Stimulated activated CD8-positive, alpha-beta memory T cell treated with anti-CD3 and anti-CD28 coated beads, Interleukin-15, amount 100 ng/mL, for 48 hours (primary cell): ENCODE data around the gene IL32.
A peak's percentile ranks its signal among the peaks of the same experiment; 100 is the strongest.
"Not testable (repeated sequence)": the region's sequence is repeated elsewhere in the genome, so short reads cannot be mapped to it uniquely, and the experiment has no call there.

Source experiments
- DNase-seq, 2 donors: peaks; one replicate each; pipeline ENCODE4 v3.0.0-alpha.2; 2020; ENCODE audit warnings: low read depth in 2 of 2

IL32 gene

DNA sequence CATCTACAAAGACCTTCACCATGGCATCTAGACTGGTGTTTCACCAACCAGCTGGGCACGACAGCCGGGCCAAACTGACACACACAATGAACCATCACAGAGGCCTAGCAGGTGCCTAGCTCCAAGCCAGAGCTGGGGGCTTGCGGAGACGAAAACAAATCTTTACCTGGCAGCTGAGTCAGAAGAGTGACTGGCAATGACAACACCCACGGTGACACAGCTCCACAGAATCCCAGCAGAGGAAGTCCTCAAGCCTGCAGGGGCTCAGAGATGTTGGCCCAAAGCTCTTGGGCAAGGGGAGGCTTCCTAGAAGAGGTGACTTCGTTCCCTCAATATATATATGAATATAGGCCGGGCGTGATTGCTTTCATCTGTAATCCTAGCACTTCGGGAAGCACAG, 13.9 kb upstream of the IL32 start:
- DNase-seq, result no peak

DNA sequence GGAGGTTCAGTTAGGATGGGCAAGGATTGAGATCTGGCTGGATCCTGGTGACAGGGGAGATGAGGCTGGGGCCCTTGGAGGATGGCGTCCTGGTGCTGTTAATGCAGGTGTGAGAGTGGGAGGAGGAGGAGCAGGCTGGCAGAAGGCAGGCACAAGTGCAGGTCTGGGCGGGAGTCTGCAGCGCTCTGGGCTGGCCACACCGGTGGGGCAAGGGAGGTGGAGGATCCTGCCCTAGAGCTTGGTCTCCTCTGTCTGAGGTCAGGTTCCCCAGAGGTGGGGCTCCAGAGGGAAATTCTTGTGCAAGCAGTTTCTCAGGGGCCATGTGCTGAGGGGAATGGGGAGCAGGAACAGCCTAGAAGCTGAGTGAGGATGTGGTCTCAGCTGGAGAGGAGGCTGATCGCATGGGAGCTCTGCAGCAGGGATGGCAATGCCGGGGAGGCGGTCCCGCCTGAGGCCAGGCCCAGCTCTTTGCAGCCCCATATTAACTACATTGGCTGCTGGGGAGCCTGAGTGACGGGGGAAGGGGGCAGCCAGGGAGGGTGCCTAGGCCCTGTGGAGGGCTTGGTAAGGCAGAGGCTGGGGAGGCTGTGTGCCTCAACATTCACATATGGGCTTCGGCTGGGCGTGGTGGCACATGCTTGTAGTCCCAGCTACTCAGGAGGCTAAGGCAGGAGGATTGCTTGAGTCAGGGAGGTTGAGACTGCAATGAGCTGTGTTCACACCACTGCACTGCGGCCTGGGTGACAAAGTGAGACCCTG, 12.7 kb upstream of the IL32 start:
- DNase-seq, result not testable (repeated sequence)

DNA sequence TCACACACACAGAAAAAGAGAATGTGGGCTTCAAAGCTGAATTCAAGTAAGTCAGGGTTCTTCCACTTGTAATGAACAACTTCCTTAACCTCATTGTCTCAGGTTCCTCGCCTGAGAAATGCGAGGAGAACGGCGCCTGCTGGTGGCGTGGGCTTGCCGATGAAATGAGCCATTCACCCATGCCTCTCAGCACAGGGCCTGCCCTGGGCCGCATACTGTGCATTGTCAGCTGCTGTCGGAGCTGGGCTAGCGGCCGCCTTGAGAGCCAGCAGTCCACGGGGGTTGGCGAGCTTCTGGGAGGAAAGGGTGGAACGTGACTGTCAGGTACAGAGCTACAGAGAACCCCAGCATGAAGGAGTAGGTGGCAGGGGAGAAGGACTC, 12.1 kb upstream of the IL32 start:
- DNase-seq, result not testable (repeated sequence)

DNA sequence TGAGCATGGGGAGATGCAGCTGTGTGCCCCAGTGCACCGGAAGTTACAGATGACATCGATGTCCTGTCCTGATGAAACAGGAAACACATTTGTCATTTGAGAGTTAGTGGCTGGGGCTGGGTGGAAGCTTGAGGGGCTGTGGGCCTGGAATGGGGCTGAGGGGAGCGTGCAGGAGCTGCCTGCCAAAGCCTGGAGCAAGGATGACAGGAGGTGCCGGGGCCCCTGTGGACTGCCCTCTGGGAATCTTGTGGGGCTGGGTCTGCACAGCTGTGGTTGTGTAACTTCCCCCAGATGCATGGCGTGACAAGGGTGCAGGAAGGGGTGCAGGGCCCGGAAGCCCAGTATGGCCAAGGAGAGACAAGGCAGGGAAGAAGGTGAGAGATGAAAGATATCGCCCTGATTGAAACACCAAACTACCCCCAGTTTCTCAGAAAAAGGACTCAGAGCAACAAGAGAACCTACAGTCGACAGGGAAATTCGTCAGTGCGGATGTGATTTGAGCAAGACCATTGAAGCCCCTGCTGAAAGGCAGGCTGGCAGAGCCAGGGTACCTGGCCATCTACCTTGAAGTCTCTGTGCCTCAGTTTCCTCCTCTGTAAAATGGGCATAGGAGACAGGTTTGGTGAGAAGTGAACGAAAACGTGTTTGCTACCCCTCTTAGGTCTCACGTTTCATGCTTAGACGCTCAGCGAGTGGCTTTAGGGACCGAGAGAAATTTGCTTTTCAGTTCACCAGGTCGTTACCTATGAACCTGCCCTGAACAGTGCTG, 10.3 kb upstream of the IL32 start:
- DNase-seq, result no peak

DNA sequence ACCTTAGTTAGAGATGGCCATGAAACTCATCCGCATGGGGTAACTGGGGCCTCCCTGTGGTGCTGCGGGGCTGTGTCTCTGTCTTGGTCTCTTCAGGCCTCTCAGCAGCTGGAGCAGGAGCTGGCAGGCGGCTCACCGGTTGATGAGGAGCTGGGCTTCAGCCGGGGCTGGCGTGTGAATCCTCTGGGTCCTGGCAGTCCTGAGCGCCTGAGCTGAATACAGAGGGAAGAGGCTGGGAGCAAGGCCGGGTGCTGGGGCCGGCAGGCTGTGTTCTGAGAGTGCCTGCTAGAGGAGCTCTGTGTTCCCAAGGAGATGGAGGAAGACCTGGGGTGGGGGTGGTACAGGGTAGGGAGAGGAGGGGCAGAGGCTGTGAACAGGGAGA, 9.7 kb upstream of the IL32 start:
- DNase-seq, result not testable (repeated sequence)

DNA sequence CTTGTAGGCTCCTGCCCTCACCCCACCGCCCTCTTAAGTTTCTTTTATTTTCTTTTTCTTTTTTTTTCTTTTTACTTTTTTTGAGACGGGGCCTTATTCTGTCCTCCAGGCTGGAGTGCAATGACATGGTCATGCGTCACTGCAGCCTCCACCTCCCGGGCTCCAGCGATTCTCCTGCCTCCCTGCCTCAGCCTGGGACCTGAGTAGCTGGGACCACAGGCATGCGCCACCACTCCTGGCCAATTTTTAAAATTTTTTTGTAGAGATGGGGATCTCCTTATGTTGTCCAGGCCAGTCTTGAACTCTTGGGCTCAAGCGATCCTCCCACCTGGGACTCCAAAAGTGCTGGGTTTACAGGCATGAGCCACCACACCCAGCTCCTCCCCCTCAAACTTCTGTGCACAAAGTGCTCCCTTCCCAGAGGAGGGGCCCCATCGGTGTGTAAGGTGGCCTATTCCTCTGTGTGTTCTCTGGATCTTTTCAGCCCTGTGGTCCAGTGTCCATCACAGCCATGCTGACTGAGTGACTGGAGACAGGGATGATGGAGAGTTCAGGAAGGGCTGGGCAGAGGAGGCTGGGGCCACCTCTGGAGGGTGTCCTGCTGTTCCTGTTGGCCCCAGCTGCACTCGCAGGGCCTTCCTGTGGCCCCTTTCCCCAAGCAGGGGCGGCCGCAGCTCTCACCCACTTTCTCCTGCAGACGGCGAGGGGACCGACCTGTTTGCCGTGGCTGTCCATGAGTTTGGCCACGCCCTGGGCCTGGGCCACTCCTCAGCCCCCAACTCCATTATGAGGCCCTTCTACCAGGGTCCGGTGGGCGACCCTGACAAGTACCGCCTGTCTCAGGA, 8.9 kb upstream of the IL32 start:
- DNase-seq, result no peak

DNA sequence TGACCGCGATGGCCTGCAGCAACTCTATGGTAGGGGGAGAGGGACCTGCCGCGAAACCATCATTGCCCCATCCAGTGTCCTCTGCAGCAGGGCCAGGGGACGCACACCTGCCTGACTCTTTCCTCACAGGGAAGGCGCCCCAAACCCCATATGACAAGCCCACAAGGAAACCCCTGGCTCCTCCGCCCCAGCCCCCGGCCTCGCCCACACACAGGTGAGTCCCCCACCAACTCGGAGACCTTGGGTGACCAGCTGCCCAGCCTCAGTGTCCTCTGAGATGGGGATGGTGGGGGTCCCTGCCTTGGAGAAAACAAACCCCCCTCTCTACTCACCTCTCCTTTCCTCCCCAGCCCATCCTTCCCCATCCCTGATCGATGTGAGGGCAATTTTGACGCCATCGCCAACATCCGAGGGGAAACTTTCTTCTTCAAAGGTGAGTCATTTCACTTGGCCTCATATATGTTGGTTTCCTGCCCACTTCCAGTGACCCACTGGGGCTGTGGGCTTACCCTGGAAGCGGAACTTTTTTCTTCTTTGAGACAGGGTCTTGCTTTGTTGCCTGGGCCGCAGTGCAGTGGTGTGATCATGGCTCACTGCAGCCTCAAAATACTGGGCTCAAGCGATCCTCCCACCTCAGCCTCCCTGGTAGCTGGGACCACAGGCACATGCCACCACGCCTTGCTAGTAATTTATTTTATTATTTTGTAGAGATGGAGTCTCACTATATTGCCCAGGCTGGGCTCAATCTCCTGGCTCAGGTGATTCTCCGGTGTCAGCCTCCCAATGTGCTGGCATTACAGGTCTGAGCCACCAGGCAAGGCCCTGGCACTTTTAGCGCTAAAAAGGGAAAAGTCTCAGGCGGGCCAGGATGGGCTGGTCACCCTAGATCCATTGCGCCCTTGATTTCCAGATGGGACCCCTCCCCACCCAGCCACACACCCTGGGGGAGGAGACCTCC, 8.0 kb upstream of the IL32 start:
- no peak for DNase-seq

DNA sequence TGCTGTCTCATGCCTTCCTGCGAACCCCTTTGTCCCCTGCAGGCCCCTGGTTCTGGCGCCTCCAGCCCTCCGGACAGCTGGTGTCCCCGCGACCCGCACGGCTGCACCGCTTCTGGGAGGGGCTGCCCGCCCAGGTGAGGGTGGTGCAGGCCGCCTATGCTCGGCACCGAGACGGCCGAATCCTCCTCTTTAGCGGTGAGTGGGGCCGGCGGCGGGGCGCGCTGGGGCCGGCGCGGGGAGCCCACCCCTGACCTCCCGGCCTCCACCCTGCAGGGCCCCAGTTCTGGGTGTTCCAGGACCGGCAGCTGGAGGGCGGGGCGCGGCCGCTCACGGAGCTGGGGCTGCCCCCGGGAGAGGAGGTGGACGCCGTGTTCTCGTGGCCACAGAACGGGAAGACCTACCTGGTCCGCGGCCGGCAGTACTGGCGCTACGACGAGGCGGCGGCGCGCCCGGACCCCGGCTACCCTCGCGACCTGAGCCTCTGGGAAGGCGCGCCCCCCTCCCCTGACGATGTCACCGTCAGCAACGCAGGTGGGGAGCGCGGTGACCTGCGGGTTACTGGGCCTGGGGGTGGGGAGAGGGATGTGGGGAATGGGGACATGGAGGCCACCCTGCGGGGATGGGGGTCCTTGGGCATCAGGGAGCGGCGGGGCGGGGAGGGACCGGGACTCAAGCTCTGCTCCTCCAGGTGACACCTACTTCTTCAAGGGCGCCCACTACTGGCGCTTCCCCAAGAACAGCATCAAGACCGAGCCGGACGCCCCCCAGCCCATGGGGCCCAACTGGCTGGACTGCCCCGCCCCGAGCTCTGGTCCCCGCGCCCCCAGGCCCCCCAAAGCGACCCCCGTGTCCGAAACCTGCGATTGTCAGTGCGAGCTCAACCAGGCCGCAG, 7.1 kb upstream of the IL32 start:
- no peak for DNase-seq

DNA sequence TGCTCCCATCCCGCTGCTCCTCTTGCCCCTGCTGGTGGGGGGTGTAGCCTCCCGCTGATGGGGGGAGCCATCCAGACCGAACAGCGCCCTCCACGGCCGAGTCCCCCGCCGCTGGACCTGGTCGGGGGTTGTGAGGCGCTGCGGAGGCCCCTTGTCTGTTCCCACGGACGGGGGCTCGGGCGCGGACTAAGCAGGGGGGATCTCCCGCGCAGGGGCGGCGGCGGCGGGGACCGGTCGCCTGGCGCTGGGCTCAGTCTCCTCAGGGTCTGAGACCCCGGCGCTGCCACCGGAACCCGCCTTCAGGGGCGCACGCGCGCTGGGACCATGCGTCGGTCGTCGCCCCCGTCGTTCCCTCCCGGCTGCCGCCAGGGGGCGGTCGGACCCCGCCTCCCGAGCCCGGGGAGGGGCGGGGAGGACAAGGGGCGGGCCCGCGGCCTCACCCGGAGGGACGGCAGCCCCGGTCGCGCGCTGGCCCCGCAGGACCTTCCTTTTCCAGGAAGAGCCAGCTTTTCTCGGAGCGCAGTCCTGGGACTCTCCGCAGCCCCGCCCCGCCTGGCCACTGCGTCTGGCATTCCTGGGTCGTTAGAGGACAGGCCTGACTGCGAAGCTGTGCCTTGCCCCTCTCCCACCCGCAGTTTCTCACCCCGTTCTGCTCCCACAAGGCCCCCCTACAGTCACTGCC, 6.3 kb upstream of the IL32 start:
- DNase-seq, result peak; percentile 82 to 85

DNA sequence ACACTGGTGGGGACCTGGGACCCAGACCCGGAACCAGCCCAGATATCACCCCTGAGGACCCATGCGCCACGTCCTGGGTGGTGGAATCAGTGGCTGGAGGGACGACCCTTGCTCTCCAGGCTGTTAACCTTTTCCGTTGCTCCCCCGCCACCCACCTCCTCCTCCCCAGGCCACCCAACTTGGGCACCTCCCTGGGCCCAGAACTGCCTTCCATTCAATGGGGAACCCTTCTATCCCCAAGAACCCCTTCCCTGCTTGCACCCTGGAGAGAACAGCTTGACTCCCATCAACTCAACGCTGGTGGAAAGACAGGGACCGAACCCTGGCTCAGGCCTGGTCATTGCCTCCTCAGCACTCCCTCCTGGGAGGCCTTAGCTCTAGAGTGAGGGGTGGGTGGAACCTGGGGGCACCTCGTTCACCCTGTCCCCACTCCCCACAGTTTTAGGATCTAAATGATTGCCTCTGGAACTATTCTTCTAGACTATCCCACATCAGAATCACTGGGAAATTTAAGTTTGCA, 5.7 kb upstream of the IL32 start:
- no peak for DNase-seq

DNA sequence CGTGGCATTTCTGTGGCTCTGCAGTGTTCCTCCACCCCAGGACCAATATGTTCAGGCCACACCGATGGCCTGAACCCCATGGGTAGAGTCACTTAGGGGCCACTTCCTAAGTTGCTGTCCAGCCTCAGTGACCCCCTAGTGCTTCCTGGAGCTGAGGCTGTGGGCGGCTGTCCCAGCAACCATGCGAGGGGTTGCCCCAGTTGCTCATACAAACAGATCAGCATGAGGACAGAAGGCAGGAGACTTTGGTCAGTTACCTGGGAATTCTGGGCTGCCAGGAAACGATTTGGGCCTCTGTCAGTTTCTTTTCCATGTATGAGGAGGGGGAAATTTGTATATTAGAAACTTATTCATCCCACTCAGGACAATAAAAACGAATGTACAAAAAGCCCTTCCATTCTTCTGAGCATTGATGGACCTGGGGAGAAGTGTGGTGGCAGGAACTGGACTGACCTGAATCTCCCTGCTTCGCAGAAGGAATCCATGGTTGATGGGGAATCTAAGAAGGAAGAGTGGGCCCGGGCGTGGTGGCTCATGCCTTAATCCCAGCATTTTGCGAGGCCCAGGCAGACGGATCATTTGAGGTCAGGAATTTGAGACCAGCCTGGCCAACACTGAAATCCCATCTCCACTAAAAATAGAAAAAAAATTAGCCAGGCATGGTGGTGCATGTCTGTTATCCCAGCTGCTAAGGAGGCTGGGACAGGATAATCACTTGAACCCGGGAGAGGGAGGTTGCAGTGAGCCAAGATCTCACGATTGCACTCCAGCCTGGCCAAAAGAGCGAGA, 4.9 kb upstream of the IL32 start:
- no peak for DNase-seq

DNA sequence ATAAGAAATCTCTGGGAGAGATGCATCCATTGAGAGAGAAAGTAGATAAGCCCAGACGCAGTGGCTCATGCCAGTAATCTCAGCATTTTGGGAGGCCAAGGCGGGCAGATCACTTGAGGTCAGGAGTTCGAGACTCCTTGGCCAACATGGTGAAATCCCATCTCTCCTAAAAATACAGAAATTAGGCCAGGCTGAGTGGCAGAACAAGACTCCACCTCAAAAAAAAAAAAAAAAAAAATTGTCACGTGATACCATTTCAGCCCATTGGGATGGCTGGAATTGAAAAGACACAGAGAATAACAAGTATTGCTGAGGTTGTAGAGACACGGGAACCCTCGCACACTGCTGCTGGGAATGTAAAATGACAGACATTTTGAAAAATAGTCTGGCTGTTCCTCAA, 2.9 kb upstream of the IL32 start:
- no peak for DNase-seq

DNA sequence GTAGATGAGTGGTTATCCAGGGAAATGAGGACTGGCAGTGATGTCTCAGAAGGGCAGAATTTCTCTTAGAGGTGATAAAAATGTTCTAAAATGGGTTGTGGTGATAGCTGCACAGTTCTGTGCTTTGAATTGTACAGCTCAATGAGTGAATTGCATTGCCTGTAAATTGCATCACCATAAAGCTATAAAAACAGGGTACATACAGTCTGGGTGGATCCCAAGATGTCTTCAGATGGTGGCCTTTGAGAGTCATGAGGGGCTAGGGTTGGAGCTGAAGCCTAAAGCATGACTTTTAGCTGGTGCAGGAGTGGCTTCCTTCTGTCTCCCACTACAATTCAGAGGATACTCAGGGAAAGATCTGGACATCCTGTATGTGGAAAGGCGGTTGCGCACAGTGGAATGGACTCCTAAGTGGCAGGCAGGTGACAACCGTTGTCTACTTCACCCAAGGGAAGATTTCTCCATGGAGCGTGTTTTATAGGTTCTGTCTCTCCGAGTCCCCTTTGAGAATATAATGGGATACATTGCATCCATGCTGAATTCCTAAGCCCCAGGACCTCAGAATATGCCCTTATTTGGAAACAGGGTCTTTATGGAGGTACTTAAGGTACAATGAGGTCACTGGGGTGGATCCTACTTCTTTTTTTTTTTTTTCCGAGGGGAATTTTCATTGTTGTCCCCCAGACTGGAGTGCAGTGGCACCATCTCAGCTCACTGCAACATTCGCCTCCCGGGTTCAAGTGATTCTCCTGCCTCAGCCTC, 1.6 kb upstream of the IL32 start:
- no peak for DNase-seq

DNA sequence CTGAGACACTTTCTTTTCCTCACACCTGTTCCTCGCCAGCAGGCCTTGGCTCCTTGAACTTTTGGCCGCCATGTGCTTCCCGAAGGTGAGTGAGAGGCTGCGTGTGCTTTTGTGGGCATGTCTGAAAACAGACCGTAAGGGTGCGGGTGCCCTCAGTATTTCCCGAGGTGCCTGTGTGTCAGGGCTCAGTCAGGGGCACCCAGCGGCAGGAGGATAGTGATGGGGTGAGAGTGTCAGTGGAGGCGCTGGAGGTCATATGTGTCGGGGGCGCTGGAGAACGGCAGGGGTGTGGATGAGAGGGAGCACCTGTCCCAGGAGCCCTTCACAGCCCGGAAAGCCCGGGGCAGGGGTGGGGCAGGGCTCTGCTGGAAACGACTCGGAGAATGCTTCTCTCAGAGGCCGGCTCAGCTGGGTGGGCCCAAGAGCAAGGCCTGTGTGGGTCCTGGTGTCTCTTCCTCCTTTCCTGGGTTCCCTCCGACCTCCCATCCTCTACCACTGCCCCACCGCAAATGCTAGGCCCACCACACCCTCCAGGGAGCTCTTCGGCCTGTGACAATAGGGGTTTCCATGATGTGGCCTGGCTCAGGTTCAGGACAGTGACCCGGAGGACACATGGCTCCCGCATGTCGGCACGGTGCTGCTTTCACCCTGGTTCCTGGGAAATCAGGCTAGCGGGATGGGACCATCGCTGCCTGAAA, 451 bp downstream of the IL32 start:
- no peak for DNase-seq

DNA sequence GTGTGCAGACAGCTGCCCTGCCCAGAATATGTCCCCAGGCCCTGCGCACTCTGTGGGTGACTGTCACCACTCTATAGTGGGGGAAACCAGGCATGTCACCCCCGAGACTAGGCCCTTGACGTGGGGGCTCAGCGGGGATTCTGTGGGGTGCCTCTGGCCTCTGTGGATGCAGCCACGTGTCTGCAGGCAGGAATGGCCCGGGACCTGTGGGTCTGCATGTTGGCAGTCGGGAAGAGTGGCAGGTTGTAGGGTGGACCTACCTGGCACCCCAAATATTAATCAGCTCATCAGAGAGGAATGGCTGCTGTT, 954 bp downstream of the IL32 start:
- no peak for DNase-seq

DNA sequence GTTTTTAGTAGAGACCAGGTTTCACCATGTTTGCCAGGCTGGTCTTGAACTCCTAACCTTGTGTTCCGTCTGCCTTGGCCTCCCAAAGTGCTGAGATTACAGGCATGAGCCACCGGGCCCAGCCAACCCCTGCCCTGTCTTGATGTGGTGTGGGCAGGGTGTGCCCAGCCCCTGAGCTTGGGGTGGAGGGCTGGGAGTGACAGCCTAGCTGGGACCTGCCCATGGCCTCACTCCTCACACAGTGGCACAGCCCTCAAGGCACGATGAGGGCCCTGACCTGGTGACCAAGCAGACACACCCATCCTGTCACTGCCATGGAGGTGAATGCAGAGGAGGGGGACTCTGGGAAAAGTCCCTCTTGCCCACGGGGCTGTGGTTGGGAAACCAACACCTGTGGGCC, 3.0 kb downstream of the IL32 start:
- no peak for DNase-seq

DNA sequence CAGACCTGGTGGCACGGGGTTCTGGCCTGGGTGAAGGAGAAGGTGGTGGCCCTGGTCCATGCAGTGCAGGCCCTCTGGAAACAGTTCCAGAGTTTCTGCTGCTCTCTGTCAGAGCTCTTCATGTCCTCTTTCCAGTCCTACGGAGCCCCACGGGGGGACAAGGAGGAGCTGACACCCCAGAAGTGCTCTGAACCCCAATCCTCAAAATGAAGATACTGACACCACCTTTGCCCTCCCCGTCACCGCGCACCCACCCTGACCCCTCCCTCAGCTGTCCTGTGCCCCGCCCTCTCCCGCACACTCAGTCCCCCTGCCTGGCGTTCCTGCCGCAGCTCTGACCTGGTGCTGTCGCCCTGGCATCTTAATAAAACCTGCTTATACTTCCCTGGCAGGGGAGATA, 3.7 kb downstream of the IL32 start:
- not testable (repeated sequence) for DNase-seq
